ENCODE data around the gene PIK3R1. TPM values are rescaled to one million over a fixed set of nuclear protein-coding genes. Genes with fewer than 3 reads are reported as not detected.

Gene PIK3R1
- total RNA-seq, 2 donors from 2014 or later = 29.8 to 30.2 TPM

GRCh38 chr5:68182094-68182493 is 33.5 kb upstream of the PIK3R1 start:
- no peak overlapping the region for H3K4me3 Mint-ChIP-seq
- H3K9ac ChIP-seq (ENCODE audit: extremely low read depth, low read length, poor library complexity, severe bottlenecking) = no peak overlapping the region
- no peaks in the 10 kb centered on the region for H3K4me1 ChIP-seq (ENCODE audit: control insufficient read depth, insufficient read depth, low read length)
- H3K27ac ChIP-seq (ENCODE audit: low read depth, low read length) = no peak overlapping the region
- no peaks in the 10 kb centered on the region for H3K27me3 ChIP-seq (ENCODE audit: control insufficient read depth, insufficient read depth, low read length, poor library complexity, severe bottlenecking)
- DNase-seq = no peak
- peaks cover 8% of the 10 kb centered on the region for H3K9me3 ChIP-seq (ENCODE audit: control insufficient read depth, low read length)
- H3K36me3 Mint-ChIP-seq (ENCODE audit: low read depth) = no peaks in the 10 kb centered on the region
- 98% methylated on average over 2 of the region's 2 CpGs; no CpG with 5 or more reads in 1 of the 2 experiments for WGBS, 2 experiments (ENCODE audit: insufficient coverage in 1 of 2, insufficient read length in 1 of 2)
- no peaks in the 10 kb centered on the region for H3K36me3 ChIP-seq (ENCODE audit: control insufficient read depth, insufficient read depth, low read length)
- peaks cover 11% of the 10 kb centered on the region for H3K4me1 Mint-ChIP-seq
- TF ChIP-seq CTCF (conservative IDR thresholded peaks at IDR 0.05) = no peak
- H3K27me3 Mint-ChIP-seq (ENCODE audit: insufficient read depth) = peaks cover 7% of the 10 kb centered on the region
- no peak overlapping the region for H3K27ac Mint-ChIP-seq
- H3K9me3 Mint-ChIP-seq = peaks cover 7% of the 10 kb centered on the region
- H3K4me3 ChIP-seq (ENCODE audit: low read length) = no peak overlapping the region

GRCh38 chr5:68182534-68182933 is 33.0 kb upstream of the PIK3R1 start:
- no peak for TF ChIP-seq CTCF (conservative IDR thresholded peaks at IDR 0.05)
- Mint-ChIP-seq H3K9me3 (peaks cover 4% of the 10 kb centered on the region), H3K27me3 (ENCODE audit: insufficient read depth) (peaks cover 7% of the 10 kb centered on the region), H3K4me3 (no peak overlapping the region), H3K36me3 (ENCODE audit: low read depth) (no peaks in the 10 kb centered on the region), H3K4me1 (peaks cover 13% of the 10 kb centered on the region), H3K27ac (no peak overlapping the region)
- H3K4me1 ChIP-seq (ENCODE audit: control insufficient read depth, insufficient read depth, low read length) = no peaks in the 10 kb centered on the region
- no peak overlapping the region for H3K9ac ChIP-seq (ENCODE audit: extremely low read depth, low read length, poor library complexity, severe bottlenecking)
- H3K36me3 ChIP-seq (ENCODE audit: control insufficient read depth, insufficient read depth, low read length) = no peaks in the 10 kb centered on the region
- DNase-seq = no peak
- no peak overlapping the region for H3K27ac ChIP-seq (ENCODE audit: low read depth, low read length)
- H3K9me3 ChIP-seq (ENCODE audit: control insufficient read depth, low read length) = peaks cover 8% of the 10 kb centered on the region
- H3K4me3 ChIP-seq (ENCODE audit: low read length) = no peak overlapping the region
- H3K27me3 ChIP-seq (ENCODE audit: control insufficient read depth, insufficient read depth, low read length, poor library complexity, severe bottlenecking) = no peaks in the 10 kb centered on the region
- WGBS, 2 experiments (ENCODE audit: insufficient coverage in 1 of 2, insufficient read length in 1 of 2) = 92 to 93% methylated on average over 2 to 3 of the region's 3 CpGs

GRCh38 chr5:68187268-68188055 is 28.1 kb upstream of the PIK3R1 start:
- Mint-ChIP-seq H3K4me3 (peak overlapping the region; percentile 51), H3K4me1 (peaks cover 25% of the 10 kb centered on the region), H3K9me3 (no peaks in the 10 kb centered on the region), H3K27me3 (ENCODE audit: insufficient read depth) (no peaks in the 10 kb centered on the region), H3K36me3 (ENCODE audit: low read depth) (no peaks in the 10 kb centered on the region), H3K27ac (peak overlapping the region; percentile 72)
- Histone ChIP-seq H3K4me3 (ENCODE audit: low read length) (peak overlapping the region; percentile 43), H3K4me1 (ENCODE audit: control insufficient read depth, insufficient read depth, low read length) (peaks cover 3% of the 10 kb centered on the region), H3K27me3 (ENCODE audit: control insufficient read depth, insufficient read depth, low read length, poor library complexity, severe bottlenecking) (no peaks in the 10 kb centered on the region), H3K27ac (ENCODE audit: low read depth, low read length) (peak overlapping the region; percentile 97), H3K36me3 (ENCODE audit: control insufficient read depth, insufficient read depth, low read length) (no peaks in the 10 kb centered on the region), H3K9me3 (ENCODE audit: control insufficient read depth, low read length) (no peaks in the 10 kb centered on the region), H3K9ac (ENCODE audit: extremely low read depth, low read length, poor library complexity, severe bottlenecking) (no peak overlapping the region)
- DNase-seq = peak; percentile 85
- no peak for TF ChIP-seq CTCF (conservative IDR thresholded peaks at IDR 0.05)
- WGBS, 2 experiments (ENCODE audit: insufficient coverage in 1 of 2, insufficient read length in 1 of 2) = 20 to 24% methylated on average over 17 to 34 of the region's 34 CpGs
